Astrocyte of the spinal cord (primary cell): ENCODE results near the gene DNAH7.

Source experiments
- DNase-seq: peaks from one replicate; pipeline ENCODE4 v3.0.0; 2011; ENCODE audit warnings: low read depth, low spot score
- H3K4me3 ChIP-seq: 2 replicates; pipeline ENCODE4 v1.5.1; 2011; ENCODE audit warnings: low read depth, mild to moderate bottlenecking, low read length, moderate library complexity
- CTCF ChIP-seq: IDR thresholded peaks from 2 replicates; pipeline ENCODE4 v1.5.1; 2012; ENCODE audit warnings: low read depth, mild to moderate bottlenecking, low read length, inconsistent platforms
- in situ Hi-C: cut with HindIII; loops from 2 replicates; pipeline ENCODE4 v1.10.0; 2017; ENCODE audit warnings: low sequenced_read_pairs

Gene DNAH7

GRCh38 chr2:195821566-195821932, 247.1 kb downstream of the DNAH7 start:
- TF ChIP-seq CTCF, result no peak
- H3K4me3 ChIP-seq, result no peak overlapping the region
- in situ Hi-C loops, result no loop called here
- DNase-seq, result no peak

- H3K4me3 ChIP-seq, result no peak overlapping the region
- TF ChIP-seq CTCF, result no peak
- in situ Hi-C loops, result no loop called here
- no peak for DNase-seq
These were observed 247.6 kb downstream of the DNAH7 start for GRCh38 chr2:195820867-195821565.

GRCh38 chr2:195820373-195820772, 248.3 kb downstream of the DNAH7 start:
- DNase-seq, result peak; percentile 60
- in situ Hi-C loops, result no loop called here
- H3K4me3 ChIP-seq, result no peak overlapping the region
- no peak for TF ChIP-seq CTCF

- TF ChIP-seq CTCF, result no peak
- no peak for DNase-seq
- H3K4me3 ChIP-seq, result no peak overlapping the region
- in situ Hi-C loops, result no loop called here
These were observed 249.4 kb downstream of the DNAH7 start for GRCh38 chr2:195819276-195819675.

- no peak for TF ChIP-seq CTCF
- DNase-seq, result peak; percentile 69
- in situ Hi-C loops, result no loop called here
- no peak overlapping the region for H3K4me3 ChIP-seq
These were observed 250.1 kb downstream of the DNAH7 start for GRCh38 chr2:195818526-195818925.

GRCh38 chr2:195818106-195818505, 250.5 kb downstream of the DNAH7 start:
- no peak for TF ChIP-seq CTCF
- in situ Hi-C loops, result no loop called here
- no peak for DNase-seq
- H3K4me3 ChIP-seq, result no peak overlapping the region
